CD14-positive monocyte (primary cell): ENCODE data around the gene CSH2. TPM values are rescaled to one million over a fixed set of nuclear protein-coding genes. Genes with fewer than 3 reads are reported as not detected.

Experiments used
- DNase-seq, 3 donors: peaks; one replicate each; pipeline ENCODE4 v3.0.0-alpha.2; 2011 to 2022
- H2AFZ ChIP-seq: 2 replicates; pipeline ENCODE4 v1.6.0; 2012; ENCODE audit warnings: mild to moderate bottlenecking, low read depth, low read length, inconsistent platforms; ENCODE audit not compliant: insufficient read depth, poor library complexity, severe bottlenecking
- H3K27ac ChIP-seq, 2 donors: 1 replicate in 1 of 2; 2 replicates in 1 of 2; pipeline ENCODE4 v1.5.1; 2012 to 2013; ENCODE audit warnings: low read length in 2 of 2, control low read depth in 1 of 2, inconsistent platforms in 1 of 2, low read depth in 1 of 2, mild to moderate bottlenecking in 1 of 2
- H3K27me3 ChIP-seq, 2 donors: one replicate each; pipeline versions ENCODE4 v1.6.0 to v1.6.1; 2011 to 2013; ENCODE audit warnings: low read length in 2 of 2; ENCODE audit not compliant: control insufficient read depth in 2 of 2, insufficient read depth in 2 of 2
- H3K36me3 ChIP-seq, 2 donors: replicated peaks in 1 of 2; 1 replicate in 1 of 2; 2 replicates in 1 of 2; pipeline versions ENCODE4 v1.5.1 to v1.6.1; 2012 to 2013; ENCODE audit warnings: low read length in 2 of 2, control low read depth in 1 of 2, inconsistent platforms in 1 of 2, mild to moderate bottlenecking in 1 of 2; ENCODE audit not compliant: insufficient read depth in 2 of 2, control insufficient read depth in 1 of 2
- H3K4me1 ChIP-seq, 2 donors: 1 replicate in 1 of 2; 2 replicates in 1 of 2; pipeline versions ENCODE4 v1.5.1 to v1.6.1; 2012 to 2013; ENCODE audit warnings: low read length in 2 of 2, control low read depth in 1 of 2, inconsistent platforms in 1 of 2, mild to moderate bottlenecking in 1 of 2, moderate library complexity in 1 of 2; ENCODE audit not compliant: insufficient read depth in 2 of 2, control insufficient read depth in 1 of 2
- H3K4me2 ChIP-seq: replicated peaks from 2 replicates; pipeline ENCODE3; 2012; ENCODE audit warnings: low read length, moderate library complexity, mild to moderate bottlenecking; ENCODE audit not compliant: poor library complexity, severe bottlenecking; ENCODE audit errors: extremely low read depth
- H3K4me3 ChIP-seq, 3 experiments: fragments of 200-600 bp in 1 of 3; sonication (generic) in 1 of 3; replicated peaks in 1 of 3; 1 replicate in 2 of 3; 2 replicates in 1 of 3; pipeline ENCODE4 v1.5.1; 2011 to 2013; ENCODE audit warnings: low read length in 3 of 3, mild to moderate bottlenecking in 3 of 3, control low read depth in 2 of 3, low read depth in 2 of 3, inconsistent platforms in 1 of 3, moderate library complexity in 1 of 3
- H3K79me2 ChIP-seq: 2 replicates; pipeline ENCODE4 v1.6.0; 2012; ENCODE audit warnings: mild to moderate bottlenecking, control low read depth, inconsistent platforms, low read length, moderate library complexity; ENCODE audit not compliant: insufficient read depth
- H3K9ac ChIP-seq: 2 replicates; pipeline ENCODE4 v1.6.0; 2017; ENCODE audit warnings: low read length, mild to moderate bottlenecking; ENCODE audit not compliant: insufficient read depth, poor library complexity, severe bottlenecking
- H3K9me3 ChIP-seq, 2 donors: replicated peaks in 1 of 2; 1 replicate in 1 of 2; 2 replicates in 1 of 2; pipeline versions ENCODE4 v1.5.1 to v1.6.1; 2012 to 2013; ENCODE audit warnings: low read length in 2 of 2, control low read depth in 1 of 2; ENCODE audit not compliant: control insufficient read depth in 1 of 2, insufficient read depth in 1 of 2
- H4K20me1 ChIP-seq: 2 replicates; pipeline ENCODE4 v1.6.0; 2012; ENCODE audit warnings: mild to moderate bottlenecking, low read length, control low read depth, moderate library complexity; ENCODE audit not compliant: insufficient read depth
- H3K27ac Mint-ChIP-seq, 7 donors: one replicate each; pipeline ENCODE4 v1.8.0; 2020; ENCODE audit warnings: mild to moderate bottlenecking in 7 of 7, mixed read lengths in 7 of 7, moderate library complexity in 6 of 7, inconsistent platforms in 2 of 7
- H3K27me3 Mint-ChIP-seq, 3 donors: one replicate each; pipeline ENCODE4 v1.8.0; 2021 to 2022; ENCODE audit warnings: low read depth in 3 of 3, mild to moderate bottlenecking in 3 of 3, mixed read lengths in 3 of 3, moderate library complexity in 3 of 3, inconsistent platforms in 1 of 3
- H3K36me3 Mint-ChIP-seq, 2 donors: one replicate each; pipeline ENCODE4 v1.8.0; 2020; ENCODE audit warnings: mixed read lengths in 2 of 2, inconsistent platforms in 1 of 2, mild to moderate bottlenecking in 1 of 2
- H3K4me1 Mint-ChIP-seq: one replicate; pipeline ENCODE4 v1.8.0; 2020; ENCODE audit warnings: mild to moderate bottlenecking, mixed read lengths
- H3K4me3 Mint-ChIP-seq, 2 donors: one replicate each; pipeline ENCODE4 v1.8.0; 2020; ENCODE audit warnings: mild to moderate bottlenecking in 2 of 2, mixed read lengths in 2 of 2, moderate library complexity in 1 of 2
- H3K9me3 Mint-ChIP-seq, 7 donors: one replicate each; pipeline ENCODE4 v1.8.0; 2020 to 2022; ENCODE audit warnings: mixed read lengths in 7 of 7, mild to moderate bottlenecking in 6 of 7, moderate library complexity in 6 of 7, inconsistent platforms in 2 of 7
- WGBS: methylation state at CpG from one replicate; pipeline ENCODE4 v1.1.5; 2013; ENCODE audit warnings: missing lambda C conversion rate; ENCODE audit not compliant: insufficient coverage; 5-methylcytosine and 5-hydroxymethylcytosine counted together
- intact Hi-C, 2 donors: fragments of 100-400 bp; cut with micrococcal nuclease; formaldehyde crosslinking; loops; one replicate each; pipeline versions ENCODE4 v1.15.0 to v1.15.1; 2023
- polyA plus RNA-seq, 3 donors: library from polyadenylated mRNA; depleted of rRNA in 1 of 3; unstranded in 2 of 3; stranded (reverse) in 1 of 3; fragments of 300-500 nt in 2 of 3; fragments of >200 nt in 1 of 3; fragmentation: Illumina TruSeq in 2 of 3; gene quantifications; 1 replicate in 2 of 3; 2 replicates in 1 of 3; pipeline ENCODE4 v1.2.3, GENCODE V29; 2012 to 2021
- TF ChIP-seq, protein P1 (sequence below): fragments of 200-600 bp; IDR thresholded peaks from one replicate; pipeline ENCODE4 v1.8.0; 2022; ENCODE audit warnings: antibody characterized with exemption, mild to moderate bottlenecking

Gene CSH2
- polyA plus RNA-seq, 3 donors = not detected

DNA sequence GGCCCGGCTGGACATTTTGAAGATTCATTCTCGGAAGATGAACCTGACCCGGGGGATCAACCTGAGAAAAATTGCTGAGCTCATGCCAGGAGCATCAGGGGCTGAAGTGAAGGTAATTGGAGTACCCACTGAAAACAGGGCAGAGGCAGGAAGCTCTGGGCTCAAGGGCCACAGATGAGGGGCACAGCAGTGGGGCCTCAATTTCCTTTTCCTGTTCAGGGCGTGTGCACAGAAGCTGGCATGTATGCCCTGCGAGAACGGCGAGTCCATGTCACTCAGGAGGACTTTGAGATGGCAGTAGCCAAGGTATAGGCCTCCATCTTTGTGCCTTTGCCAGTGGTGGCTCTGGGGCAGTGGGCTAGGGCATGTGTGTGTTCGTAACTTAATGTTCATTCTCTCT lies 42.0 kb downstream of the CSH2 start:
- Histone ChIP-seq H3K9ac (no peak overlapping the region), H3K4me3 (no peak overlapping the region), H3K36me3 (peaks cover 66 to 76% of the 10 kb centered on the region in 2 donors), H3K27me3 (no peaks in the 10 kb centered on the region), H3K79me2 (peaks cover 58% of the 10 kb centered on the region), H3K4me2 (no peak overlapping the region), H4K20me1 (peaks cover 73% of the 10 kb centered on the region), H3K4me1 (peaks cover 15 to 23% of the 10 kb centered on the region in 2 donors), H2AFZ (no peak overlapping the region), H3K27ac (no peak overlapping the region), H3K9me3 (no peaks in the 10 kb centered on the region)
- peak overlapping the region in 2 of 7 donors; percentile 51 to 86 for H3K27ac Mint-ChIP-seq
- DNase-seq = no peak
- no peak overlapping the region for H3K4me3 Mint-ChIP-seq
- peaks cover 64 to 73% of the 10 kb centered on the region in 2 donors for H3K36me3 Mint-ChIP-seq
- TF ChIP-seq, protein P1, sequence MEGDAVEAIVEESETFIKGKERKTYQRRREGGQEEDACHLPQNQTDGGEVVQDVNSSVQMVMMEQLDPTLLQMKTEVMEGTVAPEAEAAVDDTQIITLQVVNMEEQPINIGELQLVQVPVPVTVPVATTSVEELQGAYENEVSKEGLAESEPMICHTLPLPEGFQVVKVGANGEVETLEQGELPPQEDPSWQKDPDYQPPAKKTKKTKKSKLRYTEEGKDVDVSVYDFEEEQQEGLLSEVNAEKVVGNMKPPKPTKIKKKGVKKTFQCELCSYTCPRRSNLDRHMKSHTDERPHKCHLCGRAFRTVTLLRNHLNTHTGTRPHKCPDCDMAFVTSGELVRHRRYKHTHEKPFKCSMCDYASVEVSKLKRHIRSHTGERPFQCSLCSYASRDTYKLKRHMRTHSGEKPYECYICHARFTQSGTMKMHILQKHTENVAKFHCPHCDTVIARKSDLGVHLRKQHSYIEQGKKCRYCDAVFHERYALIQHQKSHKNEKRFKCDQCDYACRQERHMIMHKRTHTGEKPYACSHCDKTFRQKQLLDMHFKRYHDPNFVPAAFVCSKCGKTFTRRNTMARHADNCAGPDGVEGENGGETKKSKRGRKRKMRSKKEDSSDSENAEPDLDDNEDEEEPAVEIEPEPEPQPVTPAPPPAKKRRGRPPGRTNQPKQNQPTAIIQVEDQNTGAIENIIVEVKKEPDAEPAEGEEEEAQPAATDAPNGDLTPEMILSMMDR = no peak
- H3K27me3 Mint-ChIP-seq = peaks cover 0 to 2% (median 0%) of the 10 kb centered on the region in 3 donors
- no peaks in the 10 kb centered on the region for H3K9me3 Mint-ChIP-seq
- intact Hi-C loops = no loop called here
- WGBS = 14% methylated on average over 6 of the region's 8 CpGs
- peaks cover 35% of the 10 kb centered on the region for H3K4me1 Mint-ChIP-seq

DNA sequence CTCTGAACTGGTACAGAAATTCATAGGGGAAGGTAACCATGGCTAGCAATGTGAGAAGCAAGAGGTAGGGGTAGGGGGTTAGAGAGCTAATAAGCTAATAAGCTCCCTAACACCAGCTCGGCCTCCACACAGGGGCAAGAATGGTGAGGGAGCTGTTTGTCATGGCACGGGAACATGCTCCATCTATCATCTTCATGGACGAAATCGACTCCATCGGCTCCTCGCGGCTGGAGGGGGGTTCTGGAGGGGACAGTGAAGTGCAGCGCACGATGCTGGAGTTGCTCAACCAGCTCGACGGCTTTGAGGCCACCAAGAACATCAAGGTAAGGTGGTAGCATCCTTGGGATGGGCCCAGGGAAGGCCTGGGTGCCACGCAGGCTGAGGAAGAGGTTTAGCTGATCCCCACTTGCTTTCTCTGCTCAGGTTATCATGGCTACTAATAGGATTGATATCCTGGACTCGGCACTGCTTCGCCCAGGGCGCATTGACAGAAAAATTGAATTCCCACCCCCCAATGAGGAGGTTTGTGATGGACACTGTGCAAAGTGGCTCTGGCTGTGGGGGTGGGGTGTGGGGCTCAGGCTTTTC lies 42.5 kb downstream of the CSH2 start:
- no peak overlapping the region for H3K4me3 ChIP-seq
- peaks cover 62 to 71% of the 10 kb centered on the region in 2 donors for H3K36me3 ChIP-seq
- no peak overlapping the region for H3K4me2 ChIP-seq
- Mint-ChIP-seq H3K4me3 (no peak overlapping the region), H3K4me1 (peaks cover 40% of the 10 kb centered on the region), H3K9me3 (no peaks in the 10 kb centered on the region), H3K27ac (peak overlapping the region in 3 of 7 donors; percentile 30 to 76 (median 51)), H3K36me3 (peaks cover 62 to 69% of the 10 kb centered on the region in 2 donors), H3K27me3 (peaks cover 0 to 2% (median 0%) of the 10 kb centered on the region in 3 donors)
- H3K79me2 ChIP-seq = peaks cover 58% of the 10 kb centered on the region
- TF ChIP-seq, protein P1 = no peak
- intact Hi-C loops = no loop called here
- DNase-seq = no peak
- H3K9me3 ChIP-seq = no peaks in the 10 kb centered on the region
- 80% methylated on average over 5 of the region's 15 CpGs for WGBS
- H2AFZ ChIP-seq = no peak overlapping the region
- H4K20me1 ChIP-seq = peaks cover 68% of the 10 kb centered on the region
- H3K27me3 ChIP-seq = no peaks in the 10 kb centered on the region
- H3K27ac ChIP-seq = no peak overlapping the region
- peaks cover 20 to 28% of the 10 kb centered on the region in 2 donors for H3K4me1 ChIP-seq
- H3K9ac ChIP-seq = no peak overlapping the region
